GM19324 (cell line): ENCODE measurements around the gene BACH2.
"Not testable (repeated sequence)": the region's sequence is repeated elsewhere in the genome, so short reads cannot be mapped to it uniquely, and the experiment has no call there.

Experiments
- ATAC-seq: cut with Tn5 transposase; IDR thresholded peaks from one replicate; pipeline ENCODE4 v1.9.1; 2021; ENCODE audit warnings: mild to moderate bottlenecking, moderate library complexity; ENCODE audit not compliant: unreplicated experiment, low FRiP score

The BACH2 gene

DNA sequence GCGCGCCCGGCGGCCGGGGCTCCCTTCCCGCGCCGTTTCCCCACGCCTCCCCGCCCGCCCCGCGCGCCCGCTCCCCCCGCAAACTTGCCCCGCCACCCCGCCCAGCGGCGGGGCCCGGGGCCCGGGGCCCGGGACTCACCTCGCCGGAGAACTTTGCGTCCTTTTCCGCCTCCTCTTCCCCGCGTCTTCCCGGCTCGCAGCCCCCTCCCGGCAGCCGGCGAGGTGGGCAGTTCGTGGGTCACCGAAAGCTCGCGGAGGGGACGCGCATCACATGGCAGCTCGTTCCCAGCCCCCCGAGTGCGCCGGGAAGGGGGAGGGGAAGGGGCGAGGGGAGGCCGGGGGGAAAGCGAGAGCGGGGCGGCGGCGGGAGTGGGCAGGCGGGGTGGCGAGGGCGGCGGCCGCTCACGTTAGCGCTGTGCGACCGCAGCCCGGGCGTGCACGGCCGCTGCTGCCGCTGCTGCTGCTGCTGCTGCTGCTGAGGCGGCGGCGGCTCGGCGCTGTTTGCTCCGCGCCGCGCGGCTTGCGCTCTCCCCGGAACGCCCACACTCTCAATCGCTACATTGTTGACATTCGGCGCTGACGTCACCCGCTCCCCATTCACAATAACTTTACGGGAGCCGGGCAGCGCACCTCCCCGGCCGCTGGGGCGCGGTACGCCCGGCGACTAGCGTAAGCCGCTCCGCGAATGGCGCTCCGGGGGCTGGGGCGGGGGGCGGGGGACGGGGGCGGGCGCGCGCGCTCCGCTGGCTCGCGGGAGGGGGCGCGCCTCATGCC lies at the start of gene BACH2:
Gene BACH2, minus strand, starts transcription at position 503 of the 774 bp plus-strand sequence. CDS start 287,999 bp downstream, outside the sequence.
- ATAC-seq: peak; percentile 62

DNA sequence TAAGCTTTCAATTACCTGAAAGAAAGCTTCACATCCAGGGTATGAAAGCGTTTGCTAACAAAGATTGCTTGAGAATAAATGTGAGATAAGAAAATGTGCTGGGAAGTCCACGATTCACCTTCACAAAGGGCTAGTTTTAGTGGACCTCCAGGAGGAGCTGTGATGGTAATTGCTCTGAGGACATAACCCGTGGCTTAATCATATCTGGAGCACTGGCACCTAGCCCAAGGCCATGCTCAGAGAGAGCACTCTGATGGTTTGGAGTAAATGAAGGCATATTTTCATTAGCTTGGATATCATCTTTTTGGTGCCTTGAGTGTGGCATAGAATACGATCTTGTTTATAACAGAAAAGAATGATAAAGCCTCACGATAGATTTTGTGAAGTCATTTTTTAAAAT lies 46.9 kb upstream of the BACH2 start:
- ATAC-seq: no peak

DNA sequence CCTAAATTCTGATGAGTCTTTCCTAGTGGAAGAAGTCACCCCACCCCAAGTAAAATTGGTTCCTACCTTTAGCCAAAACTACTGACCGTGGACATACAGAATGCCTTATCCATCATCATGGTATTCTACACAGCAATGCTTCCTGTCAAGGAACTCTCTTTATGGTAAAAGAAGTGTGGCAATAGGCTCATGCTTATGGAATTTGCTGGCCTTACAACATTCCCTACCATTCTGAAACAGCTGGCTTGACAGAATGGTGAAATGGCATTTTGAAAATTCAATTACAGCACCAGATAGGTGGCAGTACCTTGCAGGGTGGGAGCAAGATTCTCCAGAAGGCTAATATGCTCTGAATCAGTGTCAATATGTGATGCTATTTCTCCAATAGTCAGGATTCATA lies 41.8 kb upstream of the BACH2 start:
- no peak for ATAC-seq

DNA sequence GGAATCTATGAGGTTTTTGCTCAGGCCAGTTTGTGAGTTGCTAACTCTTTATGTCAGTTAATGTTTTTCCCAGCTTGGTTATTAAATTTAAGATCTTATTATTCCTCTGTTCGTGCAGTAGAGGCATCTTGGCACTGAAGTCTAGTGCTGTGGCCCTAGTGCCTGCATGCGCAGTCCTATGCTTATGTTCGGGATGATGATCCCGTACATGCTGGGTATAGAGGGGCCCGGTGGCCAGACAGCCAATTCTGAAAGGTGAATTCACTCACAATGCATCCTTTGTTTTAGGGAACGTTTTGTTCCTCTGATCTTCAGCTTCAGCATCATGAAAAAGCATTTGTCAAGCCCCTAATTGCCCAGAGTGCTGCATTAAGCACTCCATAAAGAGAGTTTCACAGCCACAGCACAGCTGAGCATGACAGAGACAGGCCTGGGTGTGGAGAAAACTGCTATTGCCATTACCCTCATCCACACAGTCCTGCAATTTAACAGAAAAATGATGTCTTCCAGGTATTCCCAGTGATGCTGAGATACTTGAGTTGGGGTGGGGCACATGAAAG lies 39.8 kb upstream of the BACH2 start:
- ATAC-seq: no peak

DNA sequence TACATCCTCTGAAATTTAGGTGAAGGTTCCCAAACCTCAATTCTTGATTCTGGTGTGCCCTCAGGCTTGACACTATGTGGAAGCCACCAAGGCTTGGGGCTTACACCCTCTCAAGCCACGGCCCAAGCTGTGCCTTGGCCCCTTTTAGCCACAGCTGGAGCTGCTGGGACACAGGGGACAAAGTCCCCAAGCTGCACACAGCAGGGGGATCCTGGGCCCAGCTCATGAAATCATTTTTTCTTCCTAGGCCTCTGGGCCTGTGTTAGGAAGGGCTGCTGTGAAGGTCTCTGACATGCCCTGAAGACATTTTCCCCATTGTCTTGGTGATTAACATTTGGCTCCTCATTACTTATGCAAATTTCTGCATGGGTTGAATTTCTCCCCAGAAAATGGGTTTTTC lies 37.3 kb upstream of the BACH2 start:
- ATAC-seq: no peak

DNA sequence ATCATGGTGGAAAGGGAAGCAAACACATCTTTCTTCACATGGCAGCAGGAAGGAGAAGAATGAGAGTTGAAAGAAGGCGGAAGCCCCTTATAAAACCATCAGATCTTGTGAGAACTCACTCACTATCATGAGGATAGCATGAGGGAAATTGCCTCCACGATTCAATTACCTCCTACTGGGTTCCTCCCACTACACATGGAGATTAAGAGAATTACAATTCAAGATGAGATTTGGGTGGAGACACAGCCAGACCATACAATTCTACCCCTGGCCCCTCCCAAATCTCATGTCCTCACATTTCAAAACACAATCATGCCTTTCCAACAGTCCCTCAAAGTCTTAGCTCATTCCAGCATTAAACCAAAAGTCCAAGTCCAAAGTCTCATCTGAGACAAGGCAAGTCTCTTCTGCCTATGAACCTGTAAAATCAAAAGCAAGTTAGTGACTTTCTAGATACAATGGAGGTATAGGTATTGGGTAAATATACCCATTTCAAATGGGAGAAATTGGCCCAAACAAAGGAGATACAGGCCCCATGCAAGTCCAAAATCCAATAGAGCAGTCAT lies 36.4 kb upstream of the BACH2 start:
- not testable (repeated sequence) for ATAC-seq

DNA sequence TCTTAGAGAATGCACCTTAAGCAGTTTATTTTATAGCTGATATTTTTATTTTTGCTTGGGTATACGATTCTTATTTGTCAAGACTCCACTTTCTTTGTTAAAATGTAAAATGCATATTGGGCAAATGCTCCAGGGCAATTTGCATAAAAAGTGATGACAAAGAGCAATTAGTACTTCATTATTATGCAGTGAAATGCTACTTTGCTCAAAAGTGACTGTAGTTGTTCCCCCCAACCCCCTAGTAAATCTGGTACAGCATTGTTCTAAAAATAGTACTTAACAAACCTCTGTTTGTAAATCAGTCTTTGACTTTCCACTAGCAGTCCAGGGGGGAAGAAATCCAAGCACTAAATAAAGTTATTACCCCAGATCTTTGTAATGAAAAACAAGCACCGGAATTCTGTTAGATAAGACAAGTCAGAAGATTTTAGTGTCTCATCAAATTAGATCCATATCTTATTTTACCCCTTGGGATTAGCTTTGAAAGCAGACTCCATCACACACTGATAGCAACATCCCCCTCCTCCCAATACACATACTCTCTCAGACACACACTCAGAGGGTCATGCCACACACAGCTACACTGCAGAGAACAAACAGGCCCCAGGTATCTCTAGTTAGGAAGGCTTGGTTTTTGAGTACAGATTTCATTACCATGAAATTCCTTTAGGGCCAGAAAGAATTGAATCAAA lies 32.9 kb upstream of the BACH2 start:
- no peak for ATAC-seq

DNA sequence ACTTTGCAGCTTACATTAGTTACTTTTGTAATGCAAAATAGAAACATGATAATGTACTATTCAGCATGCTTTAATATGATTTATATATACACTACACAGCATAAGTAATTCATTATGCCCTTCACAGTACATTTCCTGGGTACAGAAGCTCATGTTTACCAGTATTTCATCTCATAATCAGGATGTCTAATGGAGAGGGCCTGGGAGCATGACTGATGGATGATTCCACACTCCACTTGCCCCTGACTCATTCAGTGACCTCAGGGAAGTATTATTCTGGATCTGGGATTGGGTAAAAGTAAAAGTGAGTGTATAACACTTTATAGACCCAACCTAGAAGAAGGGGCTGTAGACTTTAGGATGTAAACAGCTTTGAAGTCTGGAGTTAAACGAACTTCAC lies 31.4 kb upstream of the BACH2 start:
- ATAC-seq: no peak

DNA sequence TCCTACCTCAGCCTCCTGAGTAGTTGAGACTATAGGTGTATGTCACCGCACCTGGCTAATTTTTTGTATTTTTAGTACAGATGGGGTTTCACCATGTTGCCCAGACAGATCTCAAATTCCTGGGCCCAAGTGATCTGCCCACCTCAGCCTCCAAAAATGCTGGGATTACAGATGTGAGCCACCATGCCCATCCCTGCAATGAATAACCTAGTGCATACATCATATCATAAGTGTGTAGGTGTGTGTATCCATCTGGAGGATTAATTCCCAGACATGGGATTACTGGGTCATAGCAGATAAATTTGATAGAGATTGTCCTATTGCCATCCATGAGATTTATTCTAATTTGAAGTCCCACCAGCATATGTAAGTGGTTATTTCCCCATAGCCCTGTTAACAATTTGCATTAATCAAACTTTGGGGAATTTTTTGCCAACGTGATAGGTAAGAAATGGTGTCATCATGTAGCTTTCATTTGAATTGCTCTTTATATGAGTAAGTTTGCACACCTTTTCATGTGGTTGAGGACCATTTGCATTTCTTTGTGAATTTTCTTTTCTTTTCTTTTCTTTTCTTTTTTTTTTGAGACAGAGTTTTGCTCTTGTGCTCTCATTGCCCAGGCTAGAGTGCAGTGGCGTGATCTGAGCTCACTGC lies 29.9 kb upstream of the BACH2 start:
- ATAC-seq: no peak

DNA sequence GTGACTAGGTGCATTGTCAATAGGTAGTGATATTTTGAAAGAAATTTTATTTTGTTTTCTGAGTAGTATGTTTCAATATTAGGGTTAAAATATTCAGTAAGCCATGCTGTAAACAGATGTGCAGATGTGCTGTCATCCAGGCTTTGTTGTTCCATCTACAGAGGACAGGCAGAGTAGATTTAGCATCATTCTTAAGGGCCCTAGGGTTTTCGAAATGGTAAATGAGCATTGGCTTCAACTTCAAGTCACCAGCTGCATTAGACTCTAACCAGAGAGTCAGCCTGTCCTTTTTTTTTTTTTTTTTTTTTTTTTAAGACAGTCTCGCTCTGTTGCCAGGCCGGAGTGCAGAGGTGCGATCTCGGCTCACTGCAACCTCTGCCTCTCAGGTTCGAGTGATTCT lies 27.1 kb upstream of the BACH2 start:
- ATAC-seq: no peak

DNA sequence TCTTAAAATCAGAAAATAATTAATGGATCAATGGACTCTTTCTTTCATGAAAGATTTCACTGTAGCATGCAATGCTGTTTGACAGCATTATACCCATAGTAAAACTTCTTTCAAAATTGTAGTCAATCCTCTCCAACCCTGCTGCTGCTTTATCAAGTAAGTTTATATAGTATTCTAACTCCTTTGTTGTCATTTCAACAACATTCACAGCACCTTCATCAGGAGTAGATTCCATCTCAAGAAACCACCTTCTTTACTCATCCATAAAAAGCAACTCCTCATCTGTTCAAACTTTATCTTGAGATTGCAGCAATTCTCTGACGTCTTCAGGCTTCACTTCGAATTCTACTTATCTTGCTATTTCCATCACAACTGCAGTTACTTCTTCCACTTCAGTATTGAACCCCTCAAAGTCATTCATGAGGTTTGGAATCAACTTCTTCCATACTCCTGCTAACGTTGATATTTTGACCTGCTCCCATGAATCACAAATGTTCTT lies 26.4 kb upstream of the BACH2 start:
- ATAC-seq: no peak

DNA sequence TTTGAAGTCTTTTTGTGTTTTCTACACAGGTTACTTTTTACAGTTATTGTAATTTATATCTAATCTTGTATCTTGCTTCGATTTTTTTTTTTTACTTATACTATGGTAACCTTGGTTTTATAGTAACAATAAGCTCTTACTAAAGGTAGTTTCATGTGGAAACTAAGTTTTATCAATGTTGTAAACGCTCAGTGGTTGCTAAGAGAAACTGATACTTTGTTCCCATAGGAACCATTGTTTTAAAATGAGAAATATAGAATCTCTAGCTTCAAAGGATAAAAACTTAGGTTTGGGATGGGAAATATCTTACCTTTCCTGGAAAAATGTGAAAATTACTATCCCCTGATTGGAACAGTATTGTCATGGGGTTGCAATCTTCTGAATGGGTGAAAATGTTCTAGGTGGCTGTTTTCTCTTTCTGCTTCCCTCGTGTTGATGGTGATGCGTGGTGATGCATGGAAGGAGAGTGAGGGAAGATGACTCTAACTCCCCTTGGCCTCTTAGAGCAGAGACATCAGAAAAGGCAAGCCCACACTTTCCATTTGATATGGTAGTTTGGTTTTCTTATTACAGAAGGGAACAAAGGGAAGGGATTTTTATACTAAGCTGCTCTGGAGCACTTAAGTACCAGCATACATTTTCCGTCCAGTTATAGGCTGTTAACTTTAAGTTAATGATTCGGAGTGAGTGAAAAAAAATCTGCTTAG lies 23.5 kb upstream of the BACH2 start:
- ATAC-seq: no peak

DNA sequence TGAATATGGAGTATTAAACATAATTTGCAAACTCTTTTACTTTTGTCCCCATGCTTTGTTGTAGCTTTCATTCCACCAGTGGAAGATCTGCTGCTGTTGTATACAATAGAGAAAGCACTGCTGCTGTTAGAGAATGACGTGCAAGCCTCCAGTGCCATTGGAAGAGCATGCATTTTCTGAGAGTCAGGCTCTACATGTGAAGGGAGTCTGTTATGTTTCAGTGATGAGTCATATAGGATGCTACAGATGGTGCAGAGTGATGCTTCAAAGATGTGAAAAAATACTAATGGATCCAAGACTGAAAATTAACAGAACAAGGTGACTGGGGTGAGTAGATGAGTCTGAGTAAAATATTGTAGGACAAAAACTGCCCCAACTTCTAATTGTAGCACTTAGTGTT lies 22.4 kb upstream of the BACH2 start:
- ATAC-seq: no peak

DNA sequence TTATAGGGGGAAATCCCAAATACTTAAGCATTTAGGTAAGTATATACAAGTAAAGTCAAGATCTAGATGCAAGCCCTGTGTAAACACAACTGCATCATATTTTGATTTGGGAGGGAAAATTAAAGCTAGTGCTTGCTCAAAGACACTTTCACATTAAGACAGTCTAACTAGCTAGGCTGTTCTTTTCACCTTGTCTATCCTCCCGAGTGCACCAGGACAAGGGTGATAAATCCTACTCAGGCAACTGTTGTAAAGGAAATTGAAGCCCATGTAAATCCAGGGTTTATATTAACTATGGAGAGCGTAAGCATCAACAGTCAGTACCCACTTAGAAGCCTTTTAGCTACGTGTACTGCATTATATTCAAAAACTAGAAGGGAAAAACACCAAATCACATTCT lies 19.3 kb upstream of the BACH2 start:
- no peak for ATAC-seq

DNA sequence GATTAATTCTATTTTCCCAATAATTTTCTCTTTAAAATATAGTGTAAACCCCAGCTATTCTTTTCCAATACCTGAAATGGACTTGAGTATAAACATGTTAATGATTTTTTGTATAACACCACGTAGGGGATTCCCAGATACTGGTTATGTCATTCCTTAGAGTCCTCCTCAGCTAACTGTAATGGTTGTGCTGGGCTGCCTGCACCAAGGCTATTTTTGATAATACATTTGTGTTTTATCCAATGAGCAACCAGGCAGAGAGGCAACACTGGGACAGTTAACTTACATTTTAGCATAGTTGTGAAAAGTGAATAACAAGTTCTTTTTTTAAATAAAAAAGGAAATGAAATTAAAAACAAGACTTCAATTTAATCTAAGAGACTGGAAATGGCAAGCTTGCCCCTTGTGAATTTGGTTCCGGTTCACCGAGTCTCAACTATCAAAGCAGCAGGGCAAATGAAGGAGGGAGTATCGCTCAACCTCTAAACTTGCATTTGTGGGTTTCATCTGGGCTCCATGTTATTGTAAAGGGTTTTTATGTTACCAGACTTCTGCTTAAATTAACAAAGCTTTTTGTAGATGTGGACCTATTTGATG lies 18.8 kb upstream of the BACH2 start:
- ATAC-seq: no peak

DNA sequence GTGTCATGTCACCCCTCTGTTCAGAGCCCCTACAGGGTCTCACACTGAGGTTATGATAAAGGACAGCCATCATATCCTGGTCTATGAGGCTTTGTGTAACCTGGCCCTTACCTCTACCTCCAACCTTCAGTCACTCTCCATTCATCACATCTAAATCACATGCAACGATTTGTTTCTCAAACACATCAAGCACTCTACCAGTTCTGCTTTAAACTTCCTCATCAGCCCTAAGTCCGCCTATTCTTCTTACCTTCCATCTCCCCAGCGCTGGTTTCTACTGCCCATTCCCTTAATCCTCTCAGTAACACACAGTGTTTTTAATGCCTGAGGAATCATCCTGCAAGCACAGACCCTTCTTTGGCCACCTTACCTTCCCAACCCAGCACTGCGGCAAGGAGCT lies 17.9 kb upstream of the BACH2 start:
- no peak for ATAC-seq

DNA sequence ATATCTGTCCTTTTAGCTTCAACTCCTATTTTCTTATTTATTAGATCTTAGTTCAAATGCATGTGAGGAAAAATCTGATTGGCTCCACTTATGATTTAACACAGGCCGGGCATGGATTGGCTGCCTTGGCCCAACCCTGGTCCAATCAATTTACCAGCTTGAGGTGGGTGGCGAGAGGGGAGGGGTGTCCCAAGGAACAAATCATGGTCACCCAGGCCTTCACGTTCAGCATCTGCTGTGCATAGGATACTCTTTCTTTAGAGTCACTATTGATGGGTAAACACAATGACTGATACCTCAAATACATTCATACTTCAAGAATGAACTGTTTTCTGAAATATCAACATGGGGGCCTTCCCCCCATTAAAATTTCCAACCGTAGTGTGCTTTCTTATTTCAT lies 14.9 kb upstream of the BACH2 start:
- ATAC-seq: no peak

DNA sequence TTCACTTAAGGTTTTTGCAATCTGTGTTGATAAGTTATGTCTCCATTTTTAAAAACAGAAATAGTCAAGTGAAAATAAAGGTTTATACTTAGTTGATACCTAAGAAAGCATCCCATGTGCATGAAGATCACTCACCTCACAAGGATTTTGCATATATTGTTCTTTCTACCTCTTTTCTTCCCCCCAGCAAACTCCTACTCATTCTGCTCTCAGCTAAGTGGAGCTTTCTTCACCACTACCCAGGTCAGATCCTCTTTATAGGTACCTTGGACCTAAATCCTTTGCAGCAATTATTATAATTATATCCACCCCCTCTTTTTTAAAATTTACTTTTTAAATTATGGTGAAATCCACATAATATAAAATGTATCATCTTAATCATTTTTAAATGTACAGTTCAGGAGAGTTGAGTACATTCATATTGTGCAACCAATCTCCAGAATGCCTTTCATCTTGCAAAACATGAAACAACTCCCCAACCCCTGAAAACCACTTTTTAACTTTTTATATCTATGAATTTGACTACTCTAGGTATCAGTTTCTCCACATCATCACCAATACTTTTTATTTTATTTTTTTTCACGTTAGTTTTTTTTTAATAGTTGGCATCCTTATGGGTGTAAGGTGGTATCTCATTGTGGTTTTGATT lies 9.3 kb upstream of the BACH2 start:
- no peak for ATAC-seq

DNA sequence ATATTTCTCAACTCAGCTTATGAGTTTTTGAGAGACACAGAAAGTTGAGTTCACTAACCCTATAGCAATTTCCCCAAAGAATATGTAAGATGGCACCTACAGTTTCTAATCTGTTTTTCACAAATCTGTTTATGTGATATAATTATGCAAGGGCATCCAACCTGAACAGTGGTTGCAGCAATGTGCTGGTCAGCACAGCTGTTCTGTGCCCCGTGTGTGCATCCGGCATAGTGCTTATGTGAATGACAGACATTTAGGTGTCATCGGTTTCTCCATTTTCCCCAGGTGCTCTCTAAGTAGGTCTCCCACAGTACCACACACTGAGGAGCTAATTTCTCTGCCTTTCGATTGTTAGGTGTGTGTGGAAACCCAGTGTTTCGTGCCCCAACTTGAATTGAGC lies 7.7 kb upstream of the BACH2 start:
- ATAC-seq: no peak
